Nucleus accumbens (tissue), 56 donors: ENCODE measurements around the gene SOX15.

ENCODE experiments used
- DNase-seq, 56 donors: peaks; one replicate each; lab custom pipeline; 2025; lab: John Stamatoyannopoulos, UW

The SOX15 gene

GRCh38 chr17:7559320-7560171 lies 30.3 kb downstream of the SOX15 start:
- DNase-seq: peak in 9 of 56 donors; percentile 22 to 49 (median 30)

GRCh38 chr17:7558544-7559319 lies 31.2 kb downstream of the SOX15 start, which contains the start of gene TNFSF13:
Gene TNFSF13, plus strand, starts transcription at chr17:7558750. Its CDS starts 290 bp downstream, at chr17:7559040.
- DNase-seq: peak in 20 of 56 donors; percentile 37 to 78 (median 60)

- peak in 49 of 56 donors; percentile 38 to 85 (median 65) for DNase-seq
These were observed 31.9 kb downstream of the SOX15 start for GRCh38 chr17:7557775-7558543.

GRCh38 chr17:7557147-7557764 lies 32.6 kb downstream of the SOX15 start:
- no peak for DNase-seq

DNA sequence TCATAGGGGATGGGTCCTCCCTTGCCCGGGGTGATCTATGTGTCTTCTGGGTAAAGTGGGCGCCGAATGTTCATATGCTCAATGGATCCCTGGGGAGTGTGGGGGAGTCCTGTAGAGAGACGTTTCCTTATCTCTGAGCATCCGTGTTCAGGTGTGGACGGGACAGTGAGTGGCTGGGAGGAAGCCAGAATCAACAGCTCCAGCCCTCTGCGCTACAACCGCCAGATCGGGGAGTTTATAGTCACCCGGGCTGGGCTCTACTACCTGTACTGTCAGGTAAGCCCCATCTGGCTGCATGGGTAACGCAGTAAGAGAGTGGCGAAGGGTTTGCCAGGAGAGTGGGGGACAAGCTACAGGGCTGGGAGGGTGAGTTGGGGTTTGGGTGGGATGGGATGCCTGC lies 33.3 kb downstream of the SOX15 start:
- no peak for DNase-seq

DNA sequence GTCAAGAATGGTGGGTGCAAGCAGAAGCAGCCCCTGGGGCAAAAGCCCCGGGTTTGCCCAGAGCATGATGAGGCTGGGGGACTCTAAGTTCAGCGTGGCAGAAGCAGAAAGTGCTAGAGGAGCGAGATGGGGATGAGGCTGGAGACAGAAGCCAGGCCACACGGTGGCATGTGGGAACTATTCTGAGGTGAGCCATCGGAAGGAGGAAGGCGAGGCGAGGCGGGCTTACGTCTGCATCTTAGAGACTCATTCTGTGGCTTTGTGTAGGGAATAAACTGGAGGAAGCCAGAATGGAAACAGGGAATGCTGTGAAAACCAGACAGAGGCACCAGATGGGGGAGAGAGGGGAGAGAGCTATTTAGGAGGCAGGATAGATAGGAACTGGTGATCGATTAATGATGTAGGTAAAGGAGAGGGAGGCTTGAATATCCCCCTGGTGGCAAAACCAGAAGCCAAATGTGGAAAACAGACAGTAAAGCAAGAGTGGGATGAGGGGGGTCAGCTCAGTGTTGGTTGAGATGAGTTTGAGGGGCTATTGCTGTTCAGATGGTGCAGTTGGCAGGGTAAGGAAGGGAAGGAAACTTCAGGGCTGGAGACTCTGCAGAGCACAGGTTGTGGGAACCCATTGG lies 34.5 kb downstream of the SOX15 start:
- no peak for DNase-seq

DNA sequence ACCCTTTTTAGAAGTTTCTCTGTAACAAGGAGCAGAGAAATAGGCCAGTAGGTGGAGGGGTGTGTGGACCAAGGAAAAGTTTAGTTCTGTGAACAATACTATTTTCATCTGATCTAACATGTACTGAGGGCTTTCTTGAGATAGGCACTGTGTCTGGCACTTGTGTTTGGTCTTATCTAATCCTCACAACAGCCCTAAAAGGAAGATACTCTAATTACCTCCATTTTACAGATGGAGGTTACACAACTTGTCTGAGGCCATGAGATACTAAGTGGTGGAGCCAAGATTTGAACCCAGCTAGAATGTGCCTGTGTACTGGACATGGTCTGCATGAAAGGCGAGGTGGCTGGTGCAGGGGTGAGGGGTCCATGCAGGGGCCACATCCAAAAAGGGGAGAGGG lies 36.5 kb downstream of the SOX15 start:
- DNase-seq: no peak

- no peak for DNase-seq
These were observed 37.3 kb downstream of the SOX15 start for GRCh38 chr17:7552621-7553051.

- no peak for DNase-seq
These were observed 38.5 kb downstream of the SOX15 start for GRCh38 chr17:7551396-7551795.

DNA sequence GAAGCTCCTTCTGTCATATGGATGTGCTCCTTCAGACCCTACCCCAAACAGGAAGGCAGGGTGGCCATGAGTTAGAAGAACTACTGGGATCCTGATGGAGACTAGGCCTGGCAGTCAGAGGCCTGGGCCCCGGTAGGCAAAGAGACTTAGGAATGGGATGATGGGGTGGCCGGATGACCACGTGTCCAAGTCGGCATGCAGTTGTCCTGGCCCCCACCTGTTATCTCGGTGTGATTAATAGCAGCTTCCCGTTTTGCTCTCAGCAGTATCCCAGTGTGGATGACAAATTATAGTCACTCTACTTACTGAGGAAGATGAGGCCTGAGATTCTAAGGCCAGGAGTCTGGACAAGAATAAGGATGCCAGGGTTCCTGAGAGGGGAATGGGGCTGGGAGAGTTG lies 39.5 kb downstream of the SOX15 start:
- no peak for DNase-seq

GRCh38 chr17:7549401-7550055 lies 40.4 kb downstream of the SOX15 start:
- DNase-seq: peak in 37 of 56 donors; percentile 24 to 84 (median 58)

- DNase-seq: peak in 33 of 56 donors; percentile 16 to 72 (median 41)
These were observed 41.1 kb downstream of the SOX15 start, which contains the start of gene TNFSF12 for GRCh38 chr17:7548585-7549400. Gene TNFSF12, plus strand, starts transcription at chr17:7549058. Its CDS starts 96 bp downstream, at chr17:7549154.

DNA sequence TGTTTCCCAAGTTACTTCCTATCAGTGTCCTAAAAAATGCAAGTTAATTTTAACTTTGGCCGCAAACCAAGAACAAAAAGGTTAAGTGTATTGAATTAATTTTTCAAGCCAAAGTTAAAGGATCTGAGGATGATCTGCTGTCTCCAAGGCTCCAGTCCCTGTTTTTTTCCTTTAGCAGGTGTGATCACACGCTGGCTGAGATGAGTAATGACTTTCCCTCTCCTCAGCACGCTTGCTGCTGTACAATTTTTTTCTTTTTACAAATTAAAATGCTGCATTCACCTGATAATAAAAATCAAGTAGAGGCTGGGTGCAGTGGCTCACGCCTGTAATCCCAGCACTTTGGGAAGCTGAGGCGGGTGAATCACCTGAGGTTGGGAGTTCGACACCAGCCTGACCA lies 45.0 kb downstream of the SOX15 start:
- peak in 9 of 56 donors; percentile 0 to 38 (median 16) for DNase-seq

GRCh38 chr17:7541074-7541621 lies 48.7 kb downstream of the SOX15 start:
- DNase-seq: no peak

DNA sequence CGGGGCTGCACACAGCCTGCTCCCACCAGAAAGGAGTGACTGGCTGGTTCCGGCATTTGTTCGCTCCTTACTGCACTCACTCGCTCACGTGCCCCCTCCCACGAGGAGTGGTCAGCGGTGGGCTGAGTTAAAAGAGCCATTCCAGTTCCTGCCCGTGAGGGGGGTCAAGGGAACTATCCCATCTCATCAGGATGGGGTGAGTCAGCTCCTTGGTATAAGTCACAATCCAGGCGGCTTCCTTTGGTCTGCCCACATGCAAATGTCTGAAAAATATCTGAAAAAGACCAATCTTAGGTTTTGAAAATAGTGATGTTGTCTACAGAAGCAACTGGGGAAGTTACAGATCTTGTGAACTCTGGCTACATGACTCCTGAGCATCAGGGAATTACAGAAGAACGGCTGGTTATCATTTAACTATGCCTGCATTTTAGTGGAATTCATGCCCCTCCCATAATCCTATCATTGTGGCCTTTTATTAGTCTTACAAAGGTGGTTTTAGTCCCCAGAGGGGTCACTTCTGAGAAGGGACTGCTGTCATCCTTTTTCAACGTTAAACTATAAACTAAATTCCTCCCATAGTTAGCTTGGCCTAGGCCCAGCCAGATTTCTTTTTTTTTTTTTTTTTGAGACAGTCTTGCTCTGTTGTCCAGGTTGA lies 50.9 kb downstream of the SOX15 start:
- no peak for DNase-seq
